ENCODE data around the gene CTNNA2. TPM values are rescaled to one million over a fixed set of nuclear protein-coding genes. Genes with fewer than 3 reads are reported as not detected.

CTNNA2 gene
- total and polyA plus RNA-seq, 9 of the 15 experiments (the other 6 are each of a cell fraction or from before 2014, with no cell fraction given): 0.03 to 0.40 (median 0.15) TPM

- TF ChIP-seq IRF2 (CRISPR knock-in tag; IDR thresholded peaks at IDR 0.05) (no peak), PRPF4 (IDR thresholded peaks at IDR 0.05; ENCODE audit: insufficient read depth, low read depth, low read length, poor library complexity, severe bottlenecking) (no peak)
- intact Hi-C loops (cut with micrococcal nuclease): no loop called here
- Histone ChIP-seq H3K9me1 (ENCODE audit: control insufficient read depth, insufficient read depth, low read length) (no peaks in the 10 kb centered on the region), H4K20me1 (replicated peaks; ENCODE audit: control insufficient read depth, insufficient read depth, low read length) (no peaks in the 10 kb centered on the region), H3K27me3 (ENCODE audit: control insufficient read depth in 2 of 2, insufficient read depth in 2 of 2, low read length in 2 of 2) (no peaks in the 10 kb centered on the region), H3K9me3 (replicated peaks; ENCODE audit: control insufficient read depth, insufficient read depth, low read depth, low read length) (no peaks in the 10 kb centered on the region), H3K36me3 (ENCODE audit: control insufficient read depth, insufficient read depth, low read length) (no peaks in the 10 kb centered on the region), H3K79me2 (ENCODE audit: control insufficient read depth, insufficient read depth, low read length) (no peaks in the 10 kb centered on the region), H3K4me1 (replicated peaks in 1 of 2; ENCODE audit: control insufficient read depth in 2 of 2, insufficient read depth in 2 of 2, low read length in 2 of 2) (no peaks in the 10 kb centered on the region), H3K27ac (ENCODE audit: extremely low read depth, low read depth, low read length) (no peak overlapping the region), H2AFZ (ENCODE audit: low read depth, low read length) (no peak overlapping the region), H3K4me3 (no peak overlapping the region), H3K4me2 (ENCODE audit: insufficient read depth, low read length) (no peak overlapping the region), H3K9ac (ENCODE audit: insufficient read depth in 1 of 2, low read depth in 2 of 2, low read length in 2 of 2) (no peak overlapping the region)
- ChIA-PET POLR2A (no interaction called here), CTCF (ENCODE audit: low intra/inter-chr PET ratio) (no interaction called here)
- WGBS (ENCODE audit: insufficient coverage, low coverage, missing lambda C conversion rate): 1% methylated on average over 6 of the region's 6 CpGs
- DNase-seq (ENCODE audit: extremely low read depth in 1 of 4, low spot score in 3 of 4) (no peak), FAIRE-seq (no peak), ATAC-seq (no peak)
- no TSS peak for BruUV-seq (replicated peaks)
- in situ Hi-C loops (cut with MboI): no loop called here
These were observed 463.1 kb downstream of the CTNNA2 start for GRCh38 chr2:79975791-79976565.

DNA sequence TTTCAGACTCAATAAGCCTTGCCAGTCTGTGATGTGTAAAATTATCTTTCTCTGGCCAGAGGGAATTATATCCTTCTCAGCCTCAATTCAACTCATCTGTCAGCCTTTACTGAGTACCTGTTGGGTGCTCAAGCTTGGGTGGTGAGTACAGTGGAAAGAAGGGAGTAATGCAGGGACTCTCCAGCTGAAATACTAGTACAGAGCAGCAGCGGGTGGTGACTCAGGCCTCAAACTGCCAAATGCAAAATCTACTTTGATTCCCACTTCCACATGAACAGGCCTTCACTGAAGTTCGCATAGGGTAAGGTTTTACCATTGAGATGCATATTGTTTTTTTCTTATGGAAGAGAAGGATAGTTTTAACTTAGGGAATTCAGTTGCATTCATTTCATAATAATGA is 464.9 kb downstream of the CTNNA2 start:
- H3K79me2 ChIP-seq (ENCODE audit: control insufficient read depth, insufficient read depth, low read length): no peaks in the 10 kb centered on the region
- H3K4me1 ChIP-seq (replicated peaks in 1 of 2; ENCODE audit: control insufficient read depth in 2 of 2, insufficient read depth in 2 of 2, low read length in 2 of 2): no peaks in the 10 kb centered on the region
- WGBS (ENCODE audit: insufficient coverage, low coverage, missing lambda C conversion rate): 0% methylated on average over 2 of the region's 2 CpGs
- CTCF ChIA-PET (ENCODE audit: low intra/inter-chr PET ratio): no interaction called here
- intact Hi-C loops (cut with micrococcal nuclease): no loop called here
- no TSS peak for BruUV-seq (replicated peaks)
- in situ Hi-C loops (cut with MboI): no loop called here
- POLR2A ChIA-PET: interaction anchor here (0.8 kb wide), 1 partner anchor 297 kb away, joined by 4 read pairs; no protein-coding TSS in a partner anchor
- H3K9me3 ChIP-seq (replicated peaks; ENCODE audit: control insufficient read depth, insufficient read depth, low read depth, low read length): no peaks in the 10 kb centered on the region
- DNase-seq (ENCODE audit: extremely low read depth in 1 of 4, low spot score in 3 of 4) (no peak), FAIRE-seq (no peak), ATAC-seq (no peak)
- H3K4me3 ChIP-seq: no peak overlapping the region
- no peak overlapping the region for H3K9ac ChIP-seq (ENCODE audit: insufficient read depth in 1 of 2, low read depth in 2 of 2, low read length in 2 of 2)
- no peaks in the 10 kb centered on the region for H4K20me1 ChIP-seq (replicated peaks; ENCODE audit: control insufficient read depth, insufficient read depth, low read length)
- no peak overlapping the region for H2AFZ ChIP-seq (ENCODE audit: low read depth, low read length)
- H3K27ac ChIP-seq (ENCODE audit: extremely low read depth, low read depth, low read length): no peak overlapping the region
- H3K9me1 ChIP-seq (ENCODE audit: control insufficient read depth, insufficient read depth, low read length): no peaks in the 10 kb centered on the region
- H3K36me3 ChIP-seq (ENCODE audit: control insufficient read depth, insufficient read depth, low read length): no peaks in the 10 kb centered on the region
- no peak overlapping the region for H3K4me2 ChIP-seq (ENCODE audit: insufficient read depth, low read length)
- no peaks in the 10 kb centered on the region for H3K27me3 ChIP-seq (ENCODE audit: control insufficient read depth in 2 of 2, insufficient read depth in 2 of 2, low read length in 2 of 2)
- no peak for TF ChIP-seq RB1 (IDR thresholded peaks at IDR 0.05; ENCODE audit: low read depth)
- no peak for TF ChIP-seq MTA1 (IDR thresholded peaks at IDR 0.05; ENCODE audit: borderline replicate concordance)
- TF ChIP-seq GTF2B (IDR thresholded peaks at IDR 0.05; ENCODE audit: extremely low read depth, insufficient read length): no peak
- TF ChIP-seq STAT5A (IDR thresholded peaks at IDR 0.05; ENCODE audit: borderline replicate concordance, low read length): no peak
- no peak for TF ChIP-seq LARP7 (IDR thresholded peaks at IDR 0.05)
- no peak for TF ChIP-seq ZBTB1 (CRISPR knock-in tag; IDR thresholded peaks at IDR 0.05; ENCODE audit: borderline replicate concordance, low read depth)
- no peak for TF ChIP-seq HLTF (IDR thresholded peaks at IDR 0.05)
- no peak for TF ChIP-seq PYGO2 (tag; IDR thresholded peaks at IDR 0.05)
- TF ChIP-seq, protein P1, sequence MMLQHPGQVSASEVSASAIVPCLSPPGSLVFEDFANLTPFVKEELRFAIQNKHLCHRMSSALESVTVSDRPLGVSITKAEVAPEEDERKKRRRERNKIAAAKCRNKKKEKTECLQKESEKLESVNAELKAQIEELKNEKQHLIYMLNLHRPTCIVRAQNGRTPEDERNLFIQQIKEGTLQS (IDR thresholded peaks at IDR 0.05): no peak
- TF ChIP-seq, protein P1 (CRISPR knock-in tag; conservative IDR thresholded peaks at IDR 0.05): no peak

All from K562 (cell line).